GM20000 (cell line): ENCODE results near the gene TCF3.

Experiments
- DNase-seq: peaks from one replicate; pipeline ENCODE4 v3.0.0; 2012; ENCODE audit warnings: low spot score
- CTCF ChIP-seq: IDR thresholded peaks from 2 replicates; pipeline ENCODE4 v1.5.1; 2012; ENCODE audit warnings: mild to moderate bottlenecking, control low read depth; ENCODE audit errors: extremely low read depth, missing control alignments

The TCF3 gene

GRCh38 chr19:1610579-1610978 lies 41.8 kb downstream of the TCF3 start:
- no peak for TF ChIP-seq CTCF
- peak; percentile 13 for DNase-seq

- TF ChIP-seq CTCF = no peak
- peak; percentile 17 for DNase-seq
These were observed 42.5 kb downstream of the TCF3 start for GRCh38 chr19:1609680-1610474.

- no peak for TF ChIP-seq CTCF
- peak; percentile 23 for DNase-seq
These were observed 43.4 kb downstream of the TCF3 start for GRCh38 chr19:1609103-1609396.

GRCh38 chr19:1608359-1609102 lies 43.9 kb downstream of the TCF3 start:
- no peak for TF ChIP-seq CTCF
- peak; percentile 21 for DNase-seq

- peak; percentile 52 for DNase-seq
- no peak for TF ChIP-seq CTCF
These were observed 46.2 kb downstream of the TCF3 start for GRCh38 chr19:1606138-1606651.

- peak; percentile 22 for TF ChIP-seq CTCF
- DNase-seq = peak; percentile 99
These were observed 46.9 kb downstream of the TCF3 start, which contains the start of gene UQCR11 for GRCh38 chr19:1605236-1606137. TSS of gene UQCR11 (minus strand) at chr19:1605462. CDS start at chr19:1605409, 53 bp downstream.
